GM12892 (cell line): ENCODE data around the gene FCN3.

Source experiments
- POLR2A ChIP-seq: IDR thresholded peaks from 2 replicates; pipeline ENCODE4 v1.6.1; 2011; ENCODE audit warnings: low read depth, low read length, control low read depth
- POLR2AphosphoS5 ChIP-seq: IDR thresholded peaks from 2 replicates; pipeline ENCODE4 v1.6.1; 2011; ENCODE audit warnings: low read depth, low read length, control low read depth

- TF ChIP-seq POLR2AphosphoS5, result no peak
- TF ChIP-seq POLR2A, result no peak
Measured at GRCh38 chr1:27394925-27395324, 20.3 kb upstream of the FCN3 start.
